ENCODE data around the gene ACACB.

The ACACB gene

DNA sequence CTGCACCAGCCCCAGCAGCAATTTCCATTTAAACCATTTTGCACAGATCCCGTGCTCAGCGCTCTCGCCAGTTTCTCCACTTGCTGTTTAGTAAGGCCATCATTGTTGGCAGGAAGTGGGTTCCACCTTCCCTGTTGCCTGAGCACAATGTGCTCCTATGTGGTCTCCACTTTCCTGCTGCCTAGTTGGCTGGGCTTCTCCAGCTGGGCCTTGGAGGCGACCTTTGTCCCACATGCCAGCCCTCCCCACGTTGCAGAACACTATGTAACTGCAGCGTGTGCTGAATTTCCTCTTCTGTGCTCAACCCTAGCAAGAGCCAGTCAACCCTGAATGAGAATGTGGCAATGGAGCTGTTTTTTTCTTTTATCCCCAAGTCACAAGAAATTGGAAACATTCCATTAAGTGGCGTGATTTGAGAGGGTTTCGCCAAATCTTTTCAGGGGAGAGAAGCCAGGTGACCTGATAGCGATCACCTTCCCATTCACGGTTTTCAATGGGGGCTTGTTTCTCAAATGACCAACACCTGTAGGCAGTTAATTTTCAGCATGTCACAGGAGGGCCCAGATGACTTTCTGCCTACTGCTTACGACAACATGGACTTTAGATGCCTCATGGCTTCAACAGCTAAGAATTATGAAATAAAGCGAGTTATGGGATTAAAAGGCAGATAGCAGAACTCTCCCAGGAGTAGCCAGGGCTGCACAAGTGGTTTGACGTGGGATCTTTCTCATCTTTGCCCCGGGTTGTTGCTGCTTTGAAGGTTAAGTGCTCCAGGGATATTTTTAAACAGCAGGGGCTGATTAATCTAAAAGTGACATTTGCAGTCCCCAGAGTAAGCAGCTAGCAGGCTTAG is at the start of gene ACACB:
ACACB (plus strand) TSS at position 830 of the 853 bp plus-strand sequence. CDS start 22,819 bp downstream, outside the sequence.
- intact Hi-C loops (cut with DNase I): loop anchor here (10.0 kb wide), 1 partner anchor 269 kb away; no protein-coding TSS in a partner anchor
- DNase-seq: peak; percentile 46 to 89 (median 69)

DNA sequence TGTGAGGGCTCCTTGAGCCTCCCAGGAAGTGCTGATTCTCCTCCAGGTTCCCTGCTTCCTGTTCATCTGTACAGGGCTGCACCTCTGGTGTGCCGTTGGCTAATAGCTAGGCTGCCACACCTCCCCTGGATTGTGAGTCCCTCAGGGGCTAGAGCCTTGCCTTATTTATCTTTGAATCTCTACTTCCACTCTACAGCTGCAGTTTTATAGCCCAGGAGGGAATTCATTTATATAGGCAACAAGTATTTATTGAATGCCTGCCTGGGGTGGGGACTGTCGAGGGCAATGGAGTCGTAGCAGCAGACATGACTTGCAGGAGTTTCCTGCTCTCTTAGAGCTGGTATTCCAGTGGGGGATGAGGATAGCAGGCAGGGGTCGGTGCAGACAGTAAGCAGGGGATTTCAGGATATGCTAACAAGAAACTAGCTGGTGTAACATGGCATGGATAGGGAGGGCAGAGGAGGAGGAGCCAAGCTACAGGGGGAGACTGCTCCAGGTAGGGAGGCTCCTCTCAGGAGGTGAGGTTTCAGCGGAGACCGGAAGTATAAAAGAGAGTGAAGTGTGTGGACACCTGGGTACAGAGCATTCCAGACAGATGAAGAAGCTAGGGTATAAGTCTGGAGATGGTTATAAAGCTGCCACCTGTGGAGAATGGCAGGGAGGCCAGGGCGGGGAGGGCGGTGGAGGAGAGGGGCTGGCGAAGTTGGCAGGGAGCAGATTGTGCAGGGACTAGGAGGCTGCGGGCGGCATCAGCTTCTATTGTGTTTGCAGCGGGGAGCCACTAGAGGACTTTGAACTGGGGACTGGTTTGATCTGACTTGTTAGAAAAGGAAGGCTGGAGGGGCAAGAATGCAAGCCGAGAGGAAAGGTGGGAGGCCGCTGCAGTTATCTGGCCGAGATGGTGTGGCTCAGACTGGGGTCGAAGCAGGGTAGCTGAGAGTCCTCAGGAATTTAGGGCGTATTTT is 46.8 kb upstream of the ACACB start:
- intact Hi-C loops (cut with DNase I): no loop called here
- no peak for DNase-seq

DNA sequence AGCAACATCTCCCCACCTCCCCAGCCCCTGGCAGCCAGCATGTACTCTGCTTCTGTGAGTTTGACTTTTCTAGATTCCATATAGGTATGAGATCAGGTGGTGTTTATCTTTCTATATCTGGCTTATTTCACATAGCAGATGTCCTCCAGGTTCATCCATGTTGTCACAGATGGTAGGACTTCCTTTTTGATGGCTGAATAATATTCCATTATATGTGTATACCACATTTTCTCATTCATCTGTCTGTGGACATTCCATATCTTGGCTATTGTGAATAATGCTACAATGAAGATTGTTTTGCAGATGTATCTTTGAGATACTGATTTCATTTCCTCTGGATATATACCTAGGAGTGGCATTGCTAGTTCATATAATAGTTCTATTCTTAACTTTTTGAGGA is 41.5 kb upstream of the ACACB start:
- intact Hi-C loops (cut with DNase I): no loop called here
- DNase-seq: no peak

GRCh38 chr12:109082751-109083150 is 33.6 kb upstream of the ACACB start:
- intact Hi-C loops (cut with DNase I): no loop called here
- DNase-seq: no peak

- no peak for DNase-seq
- intact Hi-C loops (cut with DNase I): no loop called here
Measured at GRCh38 chr12:109084425-109084824, 32.0 kb upstream of the ACACB start.

GRCh38 chr12:109085590-109085989 is 30.8 kb upstream of the ACACB start:
- no peak for DNase-seq
- intact Hi-C loops (cut with DNase I): no loop called here

- intact Hi-C loops (cut with DNase I): no loop called here
- DNase-seq: no peak
Measured at GRCh38 chr12:109087250-109087649, 29.1 kb upstream of the ACACB start.

DNA sequence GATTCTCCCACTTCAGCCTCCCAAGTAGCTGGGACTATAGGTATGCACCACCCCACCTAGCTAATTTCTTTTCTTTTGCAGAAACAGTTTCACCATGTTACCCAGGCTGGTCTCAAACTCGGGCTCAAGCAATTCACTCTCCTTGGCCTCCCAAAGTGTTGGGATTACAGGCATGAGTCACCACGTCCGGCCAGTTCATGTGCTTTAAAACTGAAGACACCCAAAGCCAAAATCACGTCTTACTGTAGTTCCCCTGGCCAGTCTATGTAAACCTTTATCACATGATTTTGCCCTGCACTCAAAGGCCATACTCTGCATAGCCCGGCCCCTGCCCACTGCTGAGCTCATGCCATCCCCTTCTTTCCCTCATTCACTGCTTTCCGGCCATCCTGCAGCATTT is 27.6 kb upstream of the ACACB start:
- DNase-seq: no peak
- intact Hi-C loops (cut with DNase I): no loop called here

GRCh38 chr12:109089683-109090082 is 26.7 kb upstream of the ACACB start:
- DNase-seq: no peak
- intact Hi-C loops (cut with DNase I): loop anchor here (5.0 to 10.0 kb wide), 3 partner anchors 37 to 527 kb away; partner anchors contain the start of genes ISCU, SART3 and USP30

GRCh38 chr12:109092497-109093021 is 23.8 kb upstream of the ACACB start:
- DNase-seq: no peak
- intact Hi-C loops (cut with DNase I): loop anchor here (5.0 to 10.0 kb wide), 3 partner anchors 40 to 530 kb away; partner anchors contain the start of genes ISCU, SART3 and USP30

- intact Hi-C loops (cut with DNase I): loop anchor here (5.0 to 10.0 kb wide), 3 partner anchors 41 to 531 kb away; partner anchors contain the start of genes ISCU, SART3 and USP30
- peak; percentile 85 to 98 (median 95) for DNase-seq
Measured at GRCh38 chr12:109093022-109093918, 23.1 kb upstream of the ACACB start, which contains the start of gene ALKBH2. TSS of gene ALKBH2 (minus strand) at chr12:109093472. CDS start at chr12:109092786, 686 bp downstream.

DNA sequence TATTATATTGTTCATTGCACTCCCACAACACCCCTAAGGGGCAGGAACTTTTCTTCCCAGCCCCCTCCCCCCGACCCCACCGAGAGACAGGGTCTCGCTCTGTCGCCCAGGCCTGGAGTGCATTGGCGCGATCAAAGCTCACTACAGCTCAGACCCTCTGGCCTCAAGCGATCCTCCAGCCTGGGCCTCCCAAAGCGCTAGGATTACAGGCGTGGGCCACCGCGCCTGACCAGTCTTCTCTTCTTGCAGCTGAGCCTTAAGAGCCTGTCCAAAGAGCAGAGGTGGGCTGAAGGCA is 19.3 kb upstream of the ACACB start:
- intact Hi-C loops (cut with DNase I): loop anchor here (10.0 kb wide), 1 partner anchor 142 kb away; no protein-coding TSS in a partner anchor
- DNase-seq: no peak

DNA sequence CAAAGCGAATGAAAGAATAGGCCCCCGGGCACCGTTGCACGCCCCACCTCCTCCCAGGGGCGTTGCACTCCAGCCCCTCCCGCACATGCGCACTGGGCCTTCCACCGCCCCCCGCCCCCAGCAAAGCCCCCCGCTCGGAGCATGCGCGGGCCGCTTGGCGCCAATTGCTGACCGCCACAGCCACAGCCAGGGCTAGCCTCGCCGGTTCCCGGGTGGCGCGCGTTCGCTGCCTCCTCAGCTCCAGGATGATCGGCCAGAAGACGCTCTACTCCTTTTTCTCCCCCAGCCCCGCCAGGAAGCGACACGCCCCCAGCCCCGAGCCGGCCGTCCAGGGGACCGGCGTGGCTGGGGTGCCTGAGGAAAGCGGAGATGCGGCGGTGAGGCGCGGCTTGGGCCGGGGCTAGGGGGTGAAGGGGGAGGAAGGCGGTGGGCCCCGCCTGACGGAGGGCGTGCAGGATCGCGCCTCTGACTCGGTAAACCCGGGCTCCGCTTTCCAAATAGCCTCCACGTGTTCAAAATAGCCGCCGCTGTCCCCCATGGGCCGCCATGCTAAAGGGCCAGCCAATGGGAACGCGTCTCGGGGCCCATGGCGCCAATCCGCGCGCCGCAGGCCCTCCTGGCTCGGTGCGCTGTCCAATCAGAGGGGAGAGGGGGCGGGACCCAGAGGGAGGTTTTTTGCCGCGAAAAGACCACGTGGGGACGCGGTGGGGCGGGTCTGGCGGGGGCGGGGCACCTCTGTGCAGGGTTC is 18.8 kb upstream of the ACACB start, which contains the start of gene UNG:
UNG (plus strand) TSS at position 163 of the 748 bp plus-strand sequence; CDS start at position 246, 83 bp downstream.
- peak; percentile 96 to 99 (median 98) for DNase-seq
- intact Hi-C loops (cut with DNase I): loop anchor here (10.0 kb wide), 1 partner anchor 143 kb away; no protein-coding TSS in a partner anchor

GRCh38 chr12:109098183-109098604 is 18.2 kb upstream of the ACACB start:
- intact Hi-C loops (cut with DNase I): loop anchor here (10.0 kb wide), 1 partner anchor 143 kb away; no protein-coding TSS in a partner anchor
- DNase-seq: no peak

- no peak for DNase-seq
- intact Hi-C loops (cut with DNase I): loop anchor here (10.0 kb wide), 1 partner anchor 144 kb away; no protein-coding TSS in a partner anchor
Measured at GRCh38 chr12:109098651-109099050, 17.7 kb upstream of the ACACB start.

DNA sequence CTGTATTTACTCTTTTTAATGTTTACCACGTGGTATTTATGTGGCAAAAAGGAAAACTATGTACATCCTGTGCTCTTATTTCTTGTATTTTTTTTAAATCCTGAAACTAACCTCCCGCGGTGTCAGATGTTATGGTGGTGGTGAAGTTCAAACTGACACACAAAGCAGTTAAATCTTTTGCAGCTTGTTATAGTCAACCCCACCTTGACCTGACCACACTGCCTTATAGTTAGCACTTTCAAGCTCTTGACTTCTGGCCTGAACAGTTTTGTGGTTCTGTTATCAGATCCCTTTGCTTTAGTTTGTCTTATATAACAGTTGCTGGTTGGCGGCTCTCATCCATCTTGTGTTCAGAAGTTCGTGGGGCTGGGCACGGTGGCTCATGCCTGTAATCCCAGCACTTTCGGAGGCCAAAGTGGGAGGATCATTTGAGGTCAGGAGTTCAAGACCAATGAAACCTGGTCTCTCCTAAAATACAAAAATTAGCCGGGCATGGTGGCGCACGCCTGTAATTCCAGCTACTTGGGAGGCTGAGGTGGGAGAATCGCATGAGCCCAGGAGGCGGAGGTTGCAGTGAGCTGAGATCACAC is 16.9 kb upstream of the ACACB start:
- intact Hi-C loops (cut with DNase I): loop anchor here (10.0 kb wide), 1 partner anchor 145 kb away; no protein-coding TSS in a partner anchor

DNA sequence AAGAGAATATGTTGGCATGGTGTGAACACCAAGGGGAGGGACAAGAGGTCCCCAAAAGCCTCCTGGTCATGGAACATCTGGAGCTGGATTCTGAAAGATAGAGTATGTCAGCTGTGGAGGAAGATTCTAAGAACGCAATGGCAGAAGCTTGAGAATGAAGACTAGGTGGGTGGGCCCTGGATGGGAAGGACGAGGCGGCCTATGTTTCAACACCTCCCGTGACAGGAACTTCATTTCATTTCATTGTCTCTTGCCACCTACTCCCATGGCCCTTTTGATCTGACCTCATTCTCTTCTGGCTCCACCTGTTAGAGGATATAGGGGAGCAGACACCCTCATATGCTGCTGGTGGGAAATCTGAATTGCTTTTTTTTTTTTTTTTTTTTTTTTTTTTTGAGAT is 15.6 kb upstream of the ACACB start:
- intact Hi-C loops (cut with DNase I): no loop called here
- no peak for DNase-seq

More for the DNA sequence above, 16.9 kb upstream of the ACACB start:
- no peak for DNase-seq
